HepG2 (cell line): Measurements from ENCODE around the gene TMBIM4. TPM values are rescaled to one million over a fixed set of nuclear protein-coding genes. Genes with fewer than 3 reads are reported as not detected.

Experiments used
- ATAC-seq: fragments of 200-7000 bp; cut with Tn5 transposase; 3 replicates; pipeline ENCODE4 v1.9.1; 2020; ENCODE audit warnings: mild to moderate bottlenecking, moderate library complexity
- BruUV-seq: library from RNA; stranded (reverse); fragments of 400-500 nt; replicated peaks from 2 replicates; lab custom pipeline; 2021; lab: Mats Ljungman, UMichigan
- CTCF ChIA-PET: fragments of 300-600 bp; formaldehyde crosslinking; extraction: SDS; loops from one replicate; lab custom pipeline; 2021; ENCODE audit warnings: low total read pairs, inconsistent platforms, low intra/inter-chr PET ratio; lab: Yijun Ruan, JAX
- POLR2A ChIA-PET: fragments of 350-600 bp; sonication (Branson Sonifier 250); formaldehyde crosslinking; loops from one replicate; lab custom pipeline; 2020; ENCODE audit warnings: antibody characterized with exemption, inconsistent platforms; lab: Yijun Ruan, JAX
- DNase-seq: peaks from one replicate; pipeline ENCODE4 v3.0.0-alpha.2; 2015; ENCODE audit warnings: low spot score
- FAIRE-seq: peaks from 3 replicates; lab custom pipeline; 2011; peaks lifted over from hg19 to GRCh38; lab: Jason Lieb, UNC
- H2AFZ ChIP-seq: one replicate; pipeline ENCODE4 v1.6.1; 2011; ENCODE audit warnings: low read length, inconsistent platforms
- H3K27ac ChIP-seq: fragments of 300-600 bp; 3 replicates; pipeline ENCODE4 v1.8.0; 2011; ENCODE audit warnings: mixed run types, mild to moderate bottlenecking, mixed read lengths, low read length, inconsistent platforms; ENCODE audit not compliant: insufficient read depth; ENCODE audit errors: extremely low read length
- H3K27me3 ChIP-seq, 2 experiments: fragments of 200-600 bp in 1 of 2; 2 replicates in 1 of 2; 3 replicates in 1 of 2; pipeline versions ENCODE4 v1.6.0 to v1.8.0; 2011; ENCODE audit warnings: low read length in 2 of 2, mild to moderate bottlenecking in 2 of 2, moderate library complexity in 2 of 2, inconsistent platforms in 1 of 2; ENCODE audit not compliant: insufficient read depth in 2 of 2, control insufficient read depth in 1 of 2
- H3K36me3 ChIP-seq, 2 experiments: fragments of 200-600 bp in 1 of 2; replicated peaks in 1 of 2; 2 replicates in 1 of 2; 3 replicates in 1 of 2; pipeline versions ENCODE4 v1.5.1 to v1.8.0; 2011; ENCODE audit warnings: low read length in 2 of 2, inconsistent platforms in 1 of 2; ENCODE audit not compliant: insufficient read depth in 2 of 2, control insufficient read depth in 1 of 2
- H3K4me1 ChIP-seq: 2 replicates; pipeline ENCODE4 v1.5.1; 2012; ENCODE audit warnings: low read length, inconsistent platforms; ENCODE audit not compliant: insufficient read depth
- H3K4me2 ChIP-seq: 2 replicates; pipeline ENCODE4 v1.6.0; 2011; ENCODE audit warnings: low read depth, low read length, inconsistent platforms
- H3K4me3 ChIP-seq, 3 experiments: fragments of 200-600 bp in 1 of 3; sonication (generic), shearing (Covaris generic) in 1 of 3; replicated peaks in 1 of 3; 2 replicates each; pipeline ENCODE4 v1.5.1; 2011 to 2016; ENCODE audit warnings: low read length in 3 of 3, inconsistent platforms in 2 of 3, low read depth in 2 of 3, mild to moderate bottlenecking in 2 of 3, control low read depth in 1 of 3, mixed read lengths in 1 of 3; ENCODE audit not compliant: insufficient read depth in 1 of 3
- H3K79me2 ChIP-seq: one replicate; pipeline ENCODE4 v1.6.1; 2011; ENCODE audit warnings: low read length, inconsistent platforms; ENCODE audit not compliant: insufficient read depth
- H3K9ac ChIP-seq: 2 replicates; pipeline ENCODE4 v1.6.0; 2011; ENCODE audit warnings: mild to moderate bottlenecking, low read depth, low read length, inconsistent platforms; ENCODE audit not compliant: insufficient read depth
- H3K9me3 ChIP-seq: 2 replicates; pipeline ENCODE4 v1.5.1; 2012; ENCODE audit warnings: mild to moderate bottlenecking, low read length
- H4K20me1 ChIP-seq: 2 replicates; pipeline ENCODE4 v1.6.0; 2011; ENCODE audit warnings: inconsistent platforms, mild to moderate bottlenecking, low read length, moderate library complexity; ENCODE audit not compliant: insufficient read depth
- HDAC2 ChIP-seq: sonication (generic); formaldehyde crosslinking; IDR thresholded peaks from 2 replicates; pipeline ENCODE4 v1.4.0; 2020; ENCODE audit warnings: missing genetic modification reagents
- RAD51 ChIP-seq: fragments of 450-650 bp; IDR thresholded peaks from 2 replicates; pipeline ENCODE4 v1.6.1; 2016; ENCODE audit warnings: borderline replicate concordance
- TP53 ChIP-seq: sonication (generic); formaldehyde crosslinking; conservative IDR thresholded peaks from 2 replicates; pipeline ENCODE4 v1.4.0; 2020; ENCODE audit warnings: missing genetic modification reagents
- ZNF263 ChIP-seq: sonication (generic); formaldehyde crosslinking; IDR thresholded peaks from 2 replicates; pipeline ENCODE4 v1.4.0; 2020; ENCODE audit warnings: missing genetic modification reagents
- ZNF292 ChIP-seq: sonication (generic); formaldehyde crosslinking; IDR thresholded peaks from 2 replicates; pipeline ENCODE4 v1.8.1; 2022; ENCODE audit warnings: mild to moderate bottlenecking, low read depth, missing genetic modification reagents, borderline replicate concordance
- ZNF33B ChIP-seq: sonication (generic); formaldehyde crosslinking; IDR thresholded peaks from 2 replicates; pipeline ENCODE4 v1.5.1; 2020; ENCODE audit warnings: mild to moderate bottlenecking, missing genetic modification reagents
- WGBS: methylation state at CpG from one replicate; pipeline ENCODE4 v1.1.6; 2017; ENCODE audit warnings: low lambda C conversion rate; 5-methylcytosine and 5-hydroxymethylcytosine counted together
- in situ Hi-C: cut with HindIII; loops from 2 replicates; pipeline ENCODE4 v1.10.0; 2017; ENCODE audit warnings: low pct_unique_long_range_greater_than_20kb; ENCODE audit not compliant: extremely low pct_ligation_motif_present
- intact Hi-C: fragments of 100-400 bp; cut with micrococcal nuclease; formaldehyde crosslinking; loops from one replicate; pipeline ENCODE4 v1.10.0; 2022; ENCODE audit not compliant: unreplicated experiment
- polyA plus RNA-seq, 8 experiments: library from polyadenylated mRNA; depleted of rRNA in 3 of 8; stranded (reverse) in 7 of 8; unstranded in 1 of 8; fragments of >200 nt; fragmentation: Illumina TruSeq in 4 of 8; extraction: Trizol in 4 of 8; gene quantifications; 2 replicates each; pipeline versions ENCODE4 v1.2.1 to v1.2.3, GENCODE V29; 2011 to 2016; ENCODE audit warnings: low read depth in 4 of 8, missing spikeins in 1 of 8, mixed read lengths in 1 of 8; ENCODE audit not compliant: insufficient read depth in 1 of 8
- total RNA-seq, 5 experiments: library from RNA; depleted of rRNA; stranded (reverse); fragments of >200 nt; fragmentation: Illumina TruSeq; extraction: Trizol; gene quantifications; 2 replicates each; pipeline ENCODE4 v1.2.3, GENCODE V29; 2016; ENCODE audit warnings: low read depth in 1 of 5
- TF ChIP-seq, protein P1 (sequence below): sonication (generic); formaldehyde crosslinking; IDR thresholded peaks from 2 replicates; pipeline ENCODE4 v1.4.0; 2020; ENCODE audit warnings: low read depth, mild to moderate bottlenecking, missing genetic modification reagents
- TF ChIP-seq, protein P2 (sequence below): sonication (generic); formaldehyde crosslinking; IDR thresholded peaks from one replicate; pipeline ENCODE4 v1.5.1; 2020; ENCODE audit warnings: mild to moderate bottlenecking, missing genetic modification reagents; ENCODE audit errors: not compliant biosample characterization
- TF ChIP-seq, protein P3 (sequence below): IDR thresholded peaks from 2 replicates; pipeline ENCODE4 v1.4.0; 2020; ENCODE audit warnings: mild to moderate bottlenecking, missing genetic modification reagents

The TMBIM4 gene
- total and polyA plus RNA-seq, 2 of the 13 experiments (the other 11 are each of a cell fraction or from before 2014, with no cell fraction given) = 60.5 to 67.7 TPM

DNA sequence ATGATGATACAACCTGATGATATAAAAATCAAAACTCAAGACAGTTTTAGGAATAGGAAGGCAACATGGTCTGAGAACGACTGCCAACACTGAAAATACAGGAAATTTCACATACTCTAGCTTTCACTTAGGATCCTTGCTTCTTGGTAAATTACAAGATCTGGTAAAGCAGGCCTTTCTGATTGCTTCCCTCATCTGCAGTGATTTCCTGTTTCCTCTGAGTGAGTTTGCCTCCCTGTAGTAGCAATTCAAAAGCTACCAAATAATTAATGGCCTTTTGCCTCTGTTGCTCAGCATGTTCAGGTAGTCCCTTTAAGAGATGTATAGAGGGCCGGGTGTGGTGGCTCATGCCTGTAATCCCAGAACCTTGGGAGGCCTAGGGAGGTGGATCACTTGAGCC lies 17.2 kb upstream of the TMBIM4 start:
- in situ Hi-C loops = no loop called here
- TF ChIP-seq, protein P1, sequence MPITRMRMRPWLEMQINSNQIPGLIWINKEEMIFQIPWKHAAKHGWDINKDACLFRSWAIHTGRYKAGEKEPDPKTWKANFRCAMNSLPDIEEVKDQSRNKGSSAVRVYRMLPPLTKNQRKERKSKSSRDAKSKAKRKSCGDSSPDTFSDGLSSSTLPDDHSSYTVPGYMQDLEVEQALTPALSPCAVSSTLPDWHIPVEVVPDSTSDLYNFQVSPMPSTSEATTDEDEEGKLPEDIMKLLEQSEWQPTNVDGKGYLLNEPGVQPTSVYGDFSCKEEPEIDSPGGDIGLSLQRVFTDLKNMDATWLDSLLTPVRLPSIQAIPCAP (CRISPR knock-in tag) = no peak
- TF ChIP-seq, protein P2, sequence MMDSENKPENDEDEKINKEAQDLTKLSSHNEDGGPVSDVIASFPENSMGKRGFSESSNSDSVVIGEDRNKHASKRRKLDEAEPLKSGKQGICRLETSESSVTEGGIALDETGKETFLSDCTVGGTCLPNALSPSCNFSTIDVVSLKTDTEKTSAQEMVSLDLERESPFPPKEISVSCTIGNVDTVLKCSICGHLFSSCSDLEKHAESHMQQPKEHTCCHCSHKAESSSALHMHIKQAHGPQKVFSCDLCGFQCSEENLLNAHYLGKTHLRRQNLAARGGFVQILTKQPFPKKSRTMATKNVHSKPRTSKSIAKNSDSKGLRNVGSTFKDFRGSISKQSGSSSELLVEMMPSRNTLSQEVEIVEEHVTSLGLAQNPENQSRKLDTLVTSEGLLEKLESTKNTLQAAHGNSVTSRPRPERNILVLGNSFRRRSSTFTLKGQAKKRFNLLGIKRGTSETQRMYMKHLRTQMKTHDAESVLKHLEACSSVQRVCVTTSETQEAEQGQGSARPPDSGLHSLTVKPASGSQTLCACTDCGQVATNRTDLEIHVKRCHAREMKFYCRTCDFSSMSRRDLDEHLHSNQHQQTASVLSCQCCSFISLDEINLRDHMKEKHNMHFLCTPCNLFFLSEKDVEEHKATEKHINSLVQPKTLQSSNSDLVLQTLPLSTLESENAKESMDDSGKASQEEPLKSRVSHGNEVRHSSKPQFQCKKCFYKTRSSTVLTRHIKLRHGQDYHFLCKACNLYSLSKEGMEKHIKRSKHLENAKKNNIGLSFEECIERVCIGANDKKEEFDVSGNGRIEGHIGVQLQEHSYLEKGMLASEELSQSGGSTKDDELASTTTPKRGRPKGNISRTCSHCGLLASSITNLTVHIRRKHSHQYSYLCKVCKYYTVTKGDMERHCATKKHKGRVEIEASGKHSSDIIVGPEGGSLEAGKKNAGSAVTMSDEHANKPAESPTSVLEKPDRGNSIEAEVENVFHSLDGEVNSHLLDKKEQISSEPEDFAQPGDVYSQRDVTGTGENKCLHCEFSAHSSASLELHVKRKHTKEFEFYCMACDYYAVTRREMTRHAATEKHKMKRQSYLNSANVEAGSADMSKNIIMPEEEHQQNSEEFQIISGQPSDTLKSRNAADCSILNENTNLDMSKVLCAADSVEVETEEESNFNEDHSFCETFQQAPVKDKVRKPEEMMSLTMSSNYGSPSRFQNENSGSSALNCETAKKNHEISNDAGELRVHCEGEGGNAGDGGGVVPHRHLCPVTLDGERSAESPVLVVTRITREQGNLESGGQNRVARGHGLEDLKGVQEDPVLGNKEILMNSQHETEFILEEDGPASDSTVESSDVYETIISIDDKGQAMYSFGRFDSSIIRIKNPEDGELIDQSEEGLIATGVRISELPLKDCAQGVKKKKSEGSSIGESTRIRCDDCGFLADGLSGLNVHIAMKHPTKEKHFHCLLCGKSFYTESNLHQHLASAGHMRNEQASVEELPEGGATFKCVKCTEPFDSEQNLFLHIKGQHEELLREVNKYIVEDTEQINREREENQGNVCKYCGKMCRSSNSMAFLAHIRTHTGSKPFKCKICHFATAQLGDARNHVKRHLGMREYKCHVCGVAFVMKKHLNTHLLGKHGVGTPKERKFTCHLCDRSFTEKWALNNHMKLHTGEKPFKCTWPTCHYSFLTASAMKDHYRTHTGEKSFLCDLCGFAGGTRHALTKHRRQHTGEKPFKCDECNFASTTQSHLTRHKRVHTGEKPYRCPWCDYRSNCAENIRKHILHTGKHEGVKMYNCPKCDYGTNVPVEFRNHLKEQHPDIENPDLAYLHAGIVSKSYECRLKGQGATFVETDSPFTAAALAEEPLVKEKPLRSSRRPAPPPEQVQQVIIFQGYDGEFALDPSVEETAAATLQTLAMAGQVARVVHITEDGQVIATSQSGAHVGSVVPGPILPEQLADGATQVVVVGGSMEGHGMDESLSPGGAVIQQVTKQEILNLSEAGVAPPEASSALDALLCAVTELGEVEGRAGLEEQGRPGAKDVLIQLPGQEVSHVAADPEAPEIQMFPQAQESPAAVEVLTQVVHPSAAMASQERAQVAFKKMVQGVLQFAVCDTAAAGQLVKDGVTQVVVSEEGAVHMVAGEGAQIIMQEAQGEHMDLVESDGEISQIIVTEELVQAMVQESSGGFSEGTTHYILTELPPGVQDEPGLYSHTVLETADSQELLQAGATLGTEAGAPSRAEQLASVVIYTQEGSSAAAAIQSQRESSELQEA (CRISPR knock-in tag) = no peak
- TF ChIP-seq TP53 (CRISPR knock-in tag) (no peak), ZNF33B (CRISPR knock-in tag) (no peak), ZNF263 (no peak), RAD51 (no peak), ZNF292 (CRISPR knock-in tag) (no peak), HDAC2 (no peak)
- TF ChIP-seq, protein P3, sequence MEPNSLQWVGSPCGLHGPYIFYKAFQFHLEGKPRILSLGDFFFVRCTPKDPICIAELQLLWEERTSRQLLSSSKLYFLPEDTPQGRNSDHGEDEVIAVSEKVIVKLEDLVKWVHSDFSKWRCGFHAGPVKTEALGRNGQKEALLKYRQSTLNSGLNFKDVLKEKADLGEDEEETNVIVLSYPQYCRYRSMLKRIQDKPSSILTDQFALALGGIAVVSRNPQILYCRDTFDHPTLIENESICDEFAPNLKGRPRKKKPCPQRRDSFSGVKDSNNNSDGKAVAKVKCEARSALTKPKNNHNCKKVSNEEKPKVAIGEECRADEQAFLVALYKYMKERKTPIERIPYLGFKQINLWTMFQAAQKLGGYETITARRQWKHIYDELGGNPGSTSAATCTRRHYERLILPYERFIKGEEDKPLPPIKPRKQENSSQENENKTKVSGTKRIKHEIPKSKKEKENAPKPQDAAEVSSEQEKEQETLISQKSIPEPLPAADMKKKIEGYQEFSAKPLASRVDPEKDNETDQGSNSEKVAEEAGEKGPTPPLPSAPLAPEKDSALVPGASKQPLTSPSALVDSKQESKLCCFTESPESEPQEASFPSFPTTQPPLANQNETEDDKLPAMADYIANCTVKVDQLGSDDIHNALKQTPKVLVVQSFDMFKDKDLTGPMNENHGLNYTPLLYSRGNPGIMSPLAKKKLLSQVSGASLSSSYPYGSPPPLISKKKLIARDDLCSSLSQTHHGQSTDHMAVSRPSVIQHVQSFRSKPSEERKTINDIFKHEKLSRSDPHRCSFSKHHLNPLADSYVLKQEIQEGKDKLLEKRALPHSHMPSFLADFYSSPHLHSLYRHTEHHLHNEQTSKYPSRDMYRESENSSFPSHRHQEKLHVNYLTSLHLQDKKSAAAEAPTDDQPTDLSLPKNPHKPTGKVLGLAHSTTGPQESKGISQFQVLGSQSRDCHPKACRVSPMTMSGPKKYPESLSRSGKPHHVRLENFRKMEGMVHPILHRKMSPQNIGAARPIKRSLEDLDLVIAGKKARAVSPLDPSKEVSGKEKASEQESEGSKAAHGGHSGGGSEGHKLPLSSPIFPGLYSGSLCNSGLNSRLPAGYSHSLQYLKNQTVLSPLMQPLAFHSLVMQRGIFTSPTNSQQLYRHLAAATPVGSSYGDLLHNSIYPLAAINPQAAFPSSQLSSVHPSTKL = no peak

More for the DNA sequence above, 17.2 kb upstream of the TMBIM4 start:
- Histone ChIP-seq H3K36me3 (no peaks in the 10 kb centered on the region), H3K9me3 (no peaks in the 10 kb centered on the region), H3K4me1 (no peaks in the 10 kb centered on the region), H3K4me2 (no peak overlapping the region), H2AFZ (no peak overlapping the region), H3K27me3 (peaks cover 2 to 5% of the 10 kb centered on the region in 2 experiments; a peak in 2 of 5 replicates), H3K4me3 (no peak overlapping the region), H4K20me1 (no peaks in the 10 kb centered on the region), H3K27ac (no peak overlapping the region), H3K79me2 (no peaks in the 10 kb centered on the region), H3K9ac (no peak overlapping the region)
- POLR2A ChIA-PET = interaction anchor here (0.7 to 1.3 kb wide), 2 partner anchors 17 to 18 kb away, joined by 3 read pairs; partner anchors contain the start of gene TMBIM4
- intact Hi-C loops = no loop called here
- DNase-seq (no peak), FAIRE-seq (no peak), ATAC-seq (no peak)
- 0% methylated on average over 2 of the region's 2 CpGs for WGBS
- no TSS peak for BruUV-seq
- CTCF ChIA-PET = no interaction called here
